HG03521 (cell line): ENCODE data around the gene RAB33B.
"Not testable (repeated sequence)": the region's sequence is repeated elsewhere in the genome, so short reads cannot be mapped to it uniquely, and the experiment has no call there.

Experiments used
- ATAC-seq: cut with Tn5 transposase; IDR thresholded peaks from one replicate; pipeline ENCODE4 v1.9.1; 2021; ENCODE audit warnings: mild to moderate bottlenecking, moderate library complexity; ENCODE audit not compliant: unreplicated experiment

The RAB33B gene

DNA sequence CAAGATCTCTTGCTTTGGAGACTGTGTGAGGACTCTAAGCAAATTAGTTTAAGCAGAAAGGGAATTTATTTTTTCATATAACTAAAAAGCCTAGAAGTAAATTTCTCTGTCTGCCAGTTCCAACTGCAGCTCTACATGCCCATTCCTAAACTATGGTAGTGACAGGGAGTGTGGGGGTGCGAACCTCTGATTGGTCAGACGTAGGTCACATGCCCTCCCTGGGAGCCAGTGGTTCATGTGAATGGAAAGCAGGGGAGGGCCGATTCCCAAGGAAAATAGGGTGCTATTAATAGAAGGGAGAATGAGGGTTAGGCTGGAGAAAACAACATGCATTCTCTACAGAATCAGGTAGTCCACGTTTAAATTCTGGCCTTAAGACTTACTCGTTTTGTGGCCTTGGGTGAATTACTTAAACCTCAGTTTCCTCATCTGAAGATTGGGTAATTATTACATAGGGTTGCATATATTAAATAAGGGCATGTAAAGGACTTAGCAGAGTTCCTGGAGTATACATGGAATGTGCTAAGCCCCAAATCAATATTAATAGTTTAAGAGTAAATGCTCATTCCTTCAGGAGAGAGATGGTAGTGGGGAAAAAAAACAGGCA is 7.2 kb downstream of the RAB33B start:
- ATAC-seq = no peak

DNA sequence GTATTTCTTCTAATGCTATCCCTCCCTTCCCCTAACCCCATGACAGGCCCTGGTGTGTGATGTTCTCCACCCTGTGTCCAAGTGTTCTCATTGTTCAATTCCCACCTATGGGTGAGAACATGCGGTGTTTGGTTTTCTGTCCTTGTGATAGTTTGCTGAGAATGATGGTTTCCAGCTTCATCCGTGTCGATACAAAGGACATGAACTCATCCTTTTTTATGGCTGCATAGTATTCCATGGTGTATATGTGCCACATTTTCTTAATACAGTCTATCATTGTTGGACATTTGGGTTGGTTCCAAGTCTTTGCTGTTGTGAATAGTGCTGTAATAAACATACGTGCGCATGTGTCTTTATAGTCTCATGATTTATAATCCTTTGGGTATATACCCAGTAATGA is 10.6 kb downstream of the RAB33B start:
- ATAC-seq = not testable (repeated sequence)

DNA sequence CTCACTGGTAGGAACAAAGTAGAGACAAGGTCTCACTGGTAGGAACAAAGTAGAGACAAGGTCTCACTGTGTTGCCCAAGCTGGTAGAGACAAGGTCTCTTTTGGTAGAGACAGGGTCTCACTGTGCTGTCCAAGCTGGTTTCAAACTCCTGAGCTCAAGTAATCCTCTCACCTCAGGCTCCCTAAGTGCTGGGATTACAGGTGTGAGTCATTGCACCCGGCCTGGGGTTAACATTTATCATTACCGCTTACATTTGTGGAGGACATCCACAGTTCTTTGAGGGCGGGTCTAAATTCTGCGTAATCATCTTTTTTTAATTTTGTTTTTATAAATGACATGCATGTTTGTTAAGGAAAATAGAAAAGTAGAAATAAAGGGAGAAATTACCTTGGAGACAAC is 12.0 kb downstream of the RAB33B start:
- no peak for ATAC-seq

DNA sequence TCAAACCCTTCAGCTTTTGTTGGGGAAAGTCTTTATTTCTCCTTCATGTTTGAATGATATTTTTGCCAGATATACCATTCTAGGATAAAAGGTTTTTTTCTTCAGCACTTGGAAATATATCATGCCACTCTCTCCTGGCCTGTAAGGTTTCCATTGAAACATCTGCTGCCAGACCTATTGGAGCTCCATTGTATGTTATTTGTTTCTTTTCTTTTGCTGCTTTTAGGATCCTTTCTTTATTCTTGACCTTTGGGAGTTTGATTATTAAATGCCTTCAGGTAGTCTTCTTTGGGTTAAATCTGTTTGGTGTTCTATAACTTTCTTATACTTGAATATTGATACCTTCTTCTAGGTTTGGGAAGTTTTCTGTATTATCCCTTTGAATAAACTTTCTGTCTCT is 14.8 kb downstream of the RAB33B start:
- not testable (repeated sequence) for ATAC-seq

DNA sequence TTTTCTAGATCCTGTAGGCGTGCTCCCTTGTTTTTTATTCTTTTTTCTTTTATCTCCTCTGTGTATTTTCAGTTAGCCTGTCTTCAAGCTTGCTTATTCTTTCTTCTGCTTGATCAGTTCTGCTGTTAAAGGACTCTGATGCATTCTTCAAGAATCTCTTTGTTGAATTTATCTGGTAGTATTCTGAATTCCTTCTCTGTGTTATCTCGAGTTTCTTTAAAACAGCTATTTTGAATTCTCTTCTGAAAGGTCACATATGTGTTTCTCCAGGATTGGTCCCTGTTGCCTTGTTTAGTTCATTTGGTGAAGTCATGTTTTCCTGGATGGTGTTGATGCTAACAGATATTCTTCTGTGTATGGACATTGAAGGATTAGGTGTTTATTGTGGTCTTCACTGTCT is 15.3 kb downstream of the RAB33B start:
- ATAC-seq = no peak

DNA sequence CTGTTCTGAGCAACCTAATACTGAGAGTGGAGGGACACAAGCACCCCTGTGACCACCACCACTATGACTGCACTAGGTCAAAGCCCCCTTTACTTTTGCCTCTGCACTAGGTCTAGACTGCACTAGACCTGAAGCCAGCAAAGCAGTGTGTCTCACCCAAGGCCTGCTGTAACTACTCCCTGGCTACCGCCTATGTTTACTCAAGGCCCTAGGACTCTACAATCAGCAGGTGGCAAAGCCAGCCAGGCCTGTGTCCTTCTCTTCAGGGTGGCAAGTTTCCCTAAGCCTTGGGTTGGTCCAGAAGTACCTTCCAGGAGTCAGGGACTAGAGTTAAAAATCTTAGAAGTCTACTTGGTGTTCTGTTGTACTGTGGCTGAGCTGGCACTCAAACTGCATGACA is 15.9 kb downstream of the RAB33B start:
- no peak for ATAC-seq

DNA sequence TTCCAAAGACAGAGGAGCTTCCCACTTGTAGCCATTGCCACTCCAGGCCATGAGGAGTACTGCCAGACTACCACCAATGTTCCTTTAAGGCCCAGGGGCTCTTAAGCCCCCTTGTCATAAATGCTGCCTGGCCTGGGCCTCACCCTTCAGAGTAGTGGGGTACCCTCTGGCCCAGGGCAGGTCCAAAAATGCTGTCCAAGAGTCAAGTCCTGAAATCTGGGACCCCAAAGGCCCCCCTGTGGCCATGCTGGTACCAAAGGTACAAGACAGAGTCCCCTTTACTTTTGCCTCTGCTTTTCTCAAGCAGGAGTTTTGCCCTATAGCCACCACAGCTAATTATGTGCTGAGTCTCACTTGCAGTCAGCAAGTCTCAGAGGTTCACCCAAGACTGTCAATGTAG is 16.4 kb downstream of the RAB33B start:
- no peak for ATAC-seq

DNA sequence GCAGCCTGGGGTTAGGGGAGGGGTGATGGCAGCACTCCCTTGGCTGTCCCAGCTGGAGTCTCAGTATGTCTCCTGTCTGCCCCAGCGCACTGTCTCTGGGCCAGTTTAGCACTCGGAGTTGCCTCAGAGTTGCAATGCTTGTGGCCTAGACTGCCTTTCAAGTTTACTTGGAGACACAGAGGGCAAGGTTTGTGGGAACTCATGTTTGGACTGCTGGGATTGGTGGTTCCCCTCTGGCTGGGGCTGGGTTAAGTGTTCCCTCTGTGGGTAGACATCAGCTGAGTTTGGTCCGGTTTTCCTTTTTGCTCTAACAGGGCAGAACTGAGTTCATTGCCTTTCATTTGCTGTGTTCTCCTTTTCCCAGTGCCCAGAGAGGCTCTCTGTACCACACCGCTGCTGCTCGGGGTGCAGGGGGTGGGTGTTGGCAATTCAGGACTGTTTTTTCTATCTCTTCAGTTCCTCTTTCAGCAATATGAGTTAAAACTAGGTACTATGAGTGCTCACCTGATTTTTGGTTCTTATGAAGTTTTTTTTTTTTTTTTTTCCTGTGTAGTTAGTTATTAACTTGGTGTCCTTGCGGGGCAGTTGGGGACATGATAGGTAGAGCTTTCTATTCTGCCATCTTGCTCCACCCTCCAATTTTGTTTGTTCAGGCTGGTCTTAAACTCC is 17.2 kb downstream of the RAB33B start:
- ATAC-seq = no peak

DNA sequence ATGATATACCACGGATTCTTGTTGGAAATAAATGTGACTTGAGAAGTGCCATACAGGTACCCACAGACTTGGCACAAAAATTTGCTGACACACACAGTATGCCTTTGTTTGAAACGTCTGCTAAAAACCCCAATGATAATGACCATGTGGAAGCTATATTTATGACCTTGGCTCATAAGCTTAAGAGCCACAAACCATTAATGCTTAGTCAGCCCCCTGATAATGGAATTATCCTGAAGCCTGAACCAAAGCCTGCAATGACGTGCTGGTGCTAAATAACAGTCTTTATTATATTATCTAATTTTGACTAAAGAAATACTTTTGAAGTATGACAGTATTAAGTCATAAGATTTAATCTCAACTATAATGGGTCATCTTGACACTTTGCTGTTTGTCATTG is 18.9 kb downstream of the RAB33B start:
- no peak for ATAC-seq

DNA sequence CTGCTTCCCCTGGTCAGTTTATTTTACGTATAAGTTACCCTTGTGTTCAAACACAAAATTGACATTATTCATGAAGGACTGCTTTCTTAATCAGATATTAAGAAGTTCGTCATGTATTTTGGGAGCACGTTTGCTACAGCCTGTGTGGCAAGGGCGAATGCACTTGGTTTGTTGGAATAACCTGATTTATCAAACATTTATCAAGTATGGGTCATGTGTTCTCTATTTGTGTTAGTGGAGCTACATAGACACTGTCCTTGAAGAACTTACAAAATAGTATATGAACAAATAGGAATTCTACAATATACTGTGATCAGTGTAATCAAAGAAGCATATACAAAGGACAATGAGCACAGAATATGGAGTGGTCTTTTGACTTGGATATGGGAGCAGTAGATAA is 22.4 kb downstream of the RAB33B start:
- no peak for ATAC-seq

DNA sequence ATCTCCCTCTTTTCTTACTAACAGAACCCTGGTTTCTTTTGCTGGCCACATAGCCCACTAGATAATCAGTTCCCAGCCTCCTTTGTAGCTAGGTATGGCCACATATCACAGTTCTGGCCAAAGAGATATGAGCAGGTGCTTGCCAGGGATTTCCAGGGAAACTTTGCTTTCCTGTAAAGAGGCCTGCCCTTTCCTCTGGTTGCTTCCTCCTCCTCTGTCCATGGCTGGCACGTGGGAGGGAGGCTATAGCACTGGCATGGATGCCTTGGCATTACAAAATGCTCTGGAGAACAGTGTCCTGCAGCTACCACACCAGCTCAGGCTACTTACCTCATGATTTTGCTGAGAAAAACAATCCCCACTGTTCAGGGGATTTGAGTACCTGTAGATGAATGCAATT is 27.5 kb downstream of the RAB33B start:
- ATAC-seq = no peak

DNA sequence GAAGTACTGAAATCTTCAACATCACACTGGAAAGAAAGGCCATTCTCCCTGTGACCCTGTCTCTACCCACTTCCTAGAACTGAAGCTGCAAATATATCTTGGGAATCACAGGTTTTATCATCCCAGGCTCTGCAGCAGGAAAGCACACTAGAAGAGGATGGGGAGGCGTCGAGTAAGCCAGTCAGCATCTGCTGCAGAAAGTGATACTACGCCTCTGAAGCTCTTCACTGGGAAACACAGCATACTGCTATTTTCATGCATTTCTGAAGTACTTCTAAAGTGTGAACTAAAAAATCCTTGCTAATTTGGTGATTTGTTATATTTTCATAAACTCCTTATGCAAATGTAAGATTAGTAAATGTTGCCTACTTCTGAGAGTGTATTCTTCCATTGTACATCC is 29.1 kb downstream of the RAB33B start:
- ATAC-seq = no peak

DNA sequence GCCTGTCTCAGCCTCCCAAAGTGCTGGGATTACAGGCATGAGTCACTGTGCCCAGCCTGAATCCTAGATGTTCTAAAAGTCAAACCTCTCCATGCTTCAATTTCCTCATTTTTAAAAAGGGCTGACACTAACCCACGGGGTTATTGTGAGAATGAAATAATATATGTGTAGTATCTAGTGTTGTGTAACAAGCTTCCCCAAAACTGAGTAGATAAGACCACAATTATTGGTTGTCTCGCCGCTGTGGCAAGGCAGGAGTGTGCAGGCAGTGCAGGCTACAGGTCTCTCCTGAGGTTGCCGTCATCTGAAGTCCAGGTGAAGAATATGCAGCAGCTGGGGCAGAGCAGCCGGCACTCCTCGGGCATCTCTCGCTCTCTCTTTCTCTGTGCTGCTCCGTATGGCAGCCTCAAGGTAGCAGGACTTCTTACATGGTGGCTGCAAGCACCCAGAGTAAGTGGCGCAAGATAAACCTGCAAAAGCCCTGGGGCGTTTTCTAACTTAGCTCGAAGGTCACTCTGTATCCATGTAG is 30.9 kb downstream of the RAB33B start:
- ATAC-seq = no peak

DNA sequence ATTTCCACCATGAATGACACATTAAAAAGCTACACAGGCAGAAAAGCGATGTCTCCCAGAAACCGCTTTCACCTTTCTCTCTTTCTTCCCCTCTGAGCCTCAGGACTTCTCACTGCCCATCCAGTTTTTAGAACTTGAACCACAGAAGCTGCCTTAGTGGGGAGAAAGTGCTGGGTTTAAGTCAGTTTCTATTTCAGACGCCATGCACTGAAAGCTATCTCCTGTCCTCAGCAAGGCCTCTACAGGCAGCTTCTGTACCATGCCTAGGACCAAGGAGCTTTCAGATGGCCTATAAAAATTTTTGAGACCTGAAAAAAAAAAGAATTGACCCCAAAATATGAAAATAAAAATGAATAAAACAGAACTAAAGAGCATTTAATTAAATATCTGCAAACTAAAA is 34.5 kb downstream of the RAB33B start:
- ATAC-seq = no peak

DNA sequence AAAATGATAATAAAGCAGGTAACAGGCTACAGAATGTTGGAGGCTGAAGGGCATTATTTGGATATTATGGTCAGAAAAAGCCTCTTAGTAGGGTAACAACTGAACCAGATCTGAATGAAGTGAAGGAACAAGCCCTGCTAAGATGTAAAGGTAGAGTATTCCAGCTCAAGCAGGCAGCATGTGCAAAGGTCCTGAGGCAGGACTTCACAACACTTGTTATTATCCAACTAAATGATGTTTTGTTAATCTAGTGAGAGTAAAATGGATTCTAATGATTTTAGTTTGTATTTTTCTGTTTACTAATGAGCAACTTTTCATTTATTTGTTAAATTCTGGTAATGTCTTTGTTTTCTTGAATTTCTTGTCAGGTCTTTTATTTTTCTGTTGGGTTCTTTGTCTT is 35.7 kb downstream of the RAB33B start:
- ATAC-seq = no peak

DNA sequence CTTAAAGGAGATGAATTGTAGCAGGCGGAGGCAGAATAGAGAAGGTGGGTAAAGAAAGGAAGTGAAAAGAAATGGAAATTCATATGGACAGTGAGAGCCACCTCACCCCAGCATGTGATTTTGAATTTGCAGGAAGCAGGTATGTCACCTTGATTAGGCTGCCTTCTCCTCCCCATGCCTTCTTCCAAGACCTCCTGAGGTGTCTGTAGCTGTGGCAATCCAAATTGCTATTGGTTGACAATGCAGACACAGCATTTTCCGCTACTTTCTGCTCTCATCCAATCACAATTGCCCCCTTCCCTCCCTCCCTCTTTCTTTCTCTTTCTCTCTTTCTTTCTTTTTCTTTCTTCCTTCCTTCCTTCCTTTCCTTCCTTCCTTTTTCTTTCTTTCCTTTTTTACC is 38.5 kb downstream of the RAB33B start:
- ATAC-seq = no peak

DNA sequence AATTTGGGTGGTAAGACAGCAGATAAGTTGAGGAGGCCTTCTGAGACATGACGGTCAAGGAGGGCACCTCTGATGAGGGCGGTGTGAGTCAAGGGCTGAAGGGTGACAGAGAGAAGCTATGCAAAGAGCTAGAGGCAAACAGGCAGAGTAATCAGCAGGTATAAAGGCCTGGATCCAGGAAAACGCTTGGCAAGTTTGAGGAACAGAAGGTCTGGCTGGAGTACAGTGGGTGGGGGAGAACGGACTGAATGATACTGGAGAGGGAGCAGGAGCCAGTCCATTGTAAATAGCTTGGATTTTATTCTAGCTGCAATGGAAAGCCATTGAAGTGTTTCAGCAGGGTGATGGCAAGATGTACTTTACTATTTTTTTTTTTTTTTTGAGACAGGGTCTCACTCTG is 39.3 kb downstream of the RAB33B start:
- no peak for ATAC-seq

DNA sequence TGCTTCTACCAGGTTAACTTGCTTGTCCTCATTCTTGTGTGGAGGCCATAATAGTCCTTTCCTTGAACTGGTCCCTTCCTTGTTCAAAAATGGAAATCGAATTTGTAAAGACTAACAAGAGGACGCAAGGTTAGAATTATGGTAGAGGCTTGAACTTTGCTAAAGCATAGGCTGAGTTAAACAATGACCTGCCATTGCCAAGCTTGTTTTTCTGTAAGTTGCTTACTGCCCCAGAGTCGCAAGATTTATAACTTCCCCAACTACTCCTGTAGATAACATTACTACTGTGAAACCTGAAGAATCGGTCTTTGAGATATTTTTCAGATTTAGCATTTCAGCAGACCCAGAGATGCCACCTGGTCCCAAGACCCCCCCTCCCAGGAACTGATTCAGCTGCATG is 45.3 kb downstream of the RAB33B start:
- no peak for ATAC-seq

DNA sequence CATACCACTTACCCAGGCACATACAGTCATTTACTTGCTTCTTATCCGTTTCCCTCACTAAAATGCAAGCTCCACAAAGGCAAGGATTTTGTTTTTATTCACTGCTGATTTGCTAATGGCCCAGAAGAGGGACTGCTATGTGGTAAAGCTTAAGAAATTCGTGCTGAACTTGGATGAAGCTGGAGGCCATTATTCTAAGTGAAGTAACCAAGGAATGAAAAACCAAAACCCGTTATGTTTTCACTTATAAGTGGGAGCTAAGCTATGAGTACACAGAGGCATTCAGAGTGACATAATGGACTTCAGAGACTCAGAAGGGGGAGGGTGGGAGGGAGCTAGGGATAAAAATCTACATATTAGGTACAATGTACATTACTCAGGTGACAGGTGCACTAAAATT is 47.2 kb downstream of the RAB33B start:
- no peak for ATAC-seq

DNA sequence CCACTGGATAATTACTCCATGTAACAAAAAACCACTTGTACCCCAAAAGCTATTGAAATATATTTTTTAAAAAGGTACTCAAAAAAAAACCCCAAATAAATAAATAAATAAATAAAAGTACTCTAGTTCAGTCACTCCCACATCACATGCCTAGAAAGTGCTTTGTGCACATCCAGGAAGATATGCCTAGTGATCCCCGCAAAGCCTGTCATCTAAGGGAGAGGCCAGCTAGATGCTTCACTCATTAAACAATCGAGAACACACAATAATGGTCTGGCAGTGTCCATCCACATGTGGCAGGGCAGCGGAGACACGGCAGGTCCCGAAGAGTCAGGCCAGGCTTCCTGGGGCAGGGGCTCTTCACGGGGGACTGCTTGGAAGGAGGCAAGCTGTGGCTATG is 47.6 kb downstream of the RAB33B start:
- ATAC-seq = no peak

DNA sequence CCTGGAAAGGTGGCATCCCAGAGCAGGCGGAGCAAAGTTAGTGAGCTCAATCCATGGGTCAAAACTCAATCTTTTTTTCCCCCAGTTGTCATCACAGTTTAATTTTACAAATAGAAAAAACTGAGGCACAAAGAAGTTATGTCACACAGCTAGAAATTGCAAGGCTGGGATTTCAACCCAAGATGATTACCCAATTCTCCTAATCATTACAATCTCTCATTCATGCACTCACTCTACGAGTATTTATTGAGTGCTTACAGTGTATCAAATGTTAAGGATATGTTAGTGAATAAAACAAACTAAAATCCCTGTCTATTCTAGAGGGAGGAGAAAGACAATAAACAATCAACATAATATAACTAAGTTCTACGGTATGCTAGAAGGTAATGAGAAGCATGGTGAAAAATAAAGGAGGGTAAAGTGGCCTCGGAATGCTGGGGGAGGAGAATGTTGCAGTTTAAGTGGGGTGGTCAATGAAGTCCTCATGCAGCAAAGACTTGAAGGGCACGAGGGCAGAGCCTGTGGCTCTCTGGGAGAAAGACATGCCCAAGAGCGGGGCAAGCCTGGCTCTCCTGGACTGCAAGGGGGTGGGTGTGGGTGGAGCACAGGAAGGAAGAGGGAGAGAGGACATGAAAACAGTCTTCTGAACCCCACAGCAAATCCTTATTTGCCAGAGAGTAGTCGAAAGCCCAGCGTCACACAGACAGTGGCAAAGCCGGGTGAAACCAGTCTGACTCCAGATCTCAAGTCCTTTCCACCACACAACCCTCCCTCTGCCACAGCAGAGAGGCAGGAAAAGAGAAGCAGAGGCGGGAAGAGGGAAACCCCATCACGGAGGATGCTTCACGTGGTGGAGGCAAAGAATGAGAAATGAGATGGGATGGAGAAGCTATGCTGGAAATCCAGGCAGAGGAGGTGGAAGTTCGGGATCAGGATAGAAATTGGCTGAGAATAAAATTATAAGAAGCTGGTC is 48.3 kb downstream of the RAB33B start:
- no peak for ATAC-seq
